Rectal smooth muscle tissue (tissue), 1 donor: ENCODE measurements around the gene CSTF1.
A peak's percentile ranks its signal among the peaks of the same experiment; 100 is the strongest.
"Not testable (repeated sequence)": the region's sequence is repeated elsewhere in the genome, so short reads cannot be mapped to it uniquely, and the experiment has no call there.

ENCODE experiments used
- H3K27ac ChIP-seq: one replicate; pipeline ENCODE4 v1.7.0; 2013; ENCODE audit warnings: low read depth, low read length, inconsistent platforms
- H3K27me3 ChIP-seq: one replicate; pipeline ENCODE4 v1.7.0; 2013; ENCODE audit warnings: low read length; ENCODE audit not compliant: control insufficient read depth, insufficient read depth
- H3K36me3 ChIP-seq: one replicate; pipeline ENCODE4 v1.7.0; 2013; ENCODE audit warnings: low read length; ENCODE audit not compliant: control insufficient read depth, insufficient read depth
- H3K4me1 ChIP-seq: one replicate; pipeline ENCODE4 v1.7.0; 2013; ENCODE audit warnings: low read length; ENCODE audit not compliant: control insufficient read depth, insufficient read depth
- H3K4me3 ChIP-seq: one replicate; pipeline ENCODE4 v1.7.0; 2013; ENCODE audit warnings: low read length
- H3K9ac ChIP-seq: one replicate; pipeline ENCODE4 v1.7.0; 2013; ENCODE audit warnings: low read length

The CSTF1 gene

GRCh38 chr20:56378386-56378785 lies 14.1 kb upstream of the CSTF1 start:
- peaks cover 2% of the 10 kb centered on the region for H3K36me3 ChIP-seq
- no peaks in the 10 kb centered on the region for H3K4me1 ChIP-seq
- H3K9ac ChIP-seq, result no peak overlapping the region
- no peaks in the 10 kb centered on the region for H3K27me3 ChIP-seq
- H3K27ac ChIP-seq, result no peak overlapping the region
- H3K4me3 ChIP-seq, result no peak overlapping the region

DNA sequence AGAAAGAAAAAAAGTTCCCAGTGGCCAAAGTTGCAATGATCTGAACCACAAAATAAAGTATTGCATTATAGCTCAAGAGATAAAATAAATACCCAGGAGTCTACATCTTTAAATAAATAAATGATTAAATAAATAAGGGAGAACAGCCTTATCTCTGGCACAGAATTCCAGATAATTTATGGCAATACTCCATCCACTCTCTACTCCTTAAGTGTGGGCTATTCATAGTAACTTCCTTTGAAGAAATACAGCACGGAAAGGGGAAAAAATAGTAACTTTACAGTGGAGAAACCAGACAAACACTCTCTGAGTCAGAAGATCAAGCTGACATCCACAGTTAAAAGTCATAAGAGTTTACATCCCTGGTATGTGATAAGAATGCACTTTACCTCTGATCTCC lies 12.1 kb upstream of the CSTF1 start:
- H3K4me1 ChIP-seq, result no peaks in the 10 kb centered on the region
- no peak overlapping the region for H3K4me3 ChIP-seq
- H3K27me3 ChIP-seq, result no peaks in the 10 kb centered on the region
- H3K27ac ChIP-seq, result no peak overlapping the region
- peaks cover 2% of the 10 kb centered on the region for H3K36me3 ChIP-seq
- no peak overlapping the region for H3K9ac ChIP-seq

DNA sequence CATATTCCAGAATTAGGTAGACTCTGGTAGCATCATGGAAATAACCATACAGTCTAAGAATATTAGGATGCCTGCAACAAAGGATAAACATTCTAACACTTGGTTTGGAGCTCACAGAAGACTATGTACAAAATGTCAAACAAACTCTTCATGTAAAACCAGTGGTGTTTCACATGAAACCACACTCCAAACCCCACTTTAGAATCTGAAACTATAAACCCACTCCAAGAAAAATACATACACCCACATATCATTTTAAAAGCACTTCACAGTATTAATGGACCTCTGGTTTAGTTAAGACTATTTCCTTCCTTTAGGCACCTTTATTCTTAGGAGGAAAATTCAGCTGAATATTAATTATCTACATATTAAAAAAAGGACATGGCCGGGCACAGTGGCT lies 10.9 kb upstream of the CSTF1 start:
- H3K36me3 ChIP-seq, result peaks cover 2% of the 10 kb centered on the region
- H3K9ac ChIP-seq, result no peak overlapping the region
- no peak overlapping the region for H3K27ac ChIP-seq
- no peak overlapping the region for H3K4me3 ChIP-seq
- H3K4me1 ChIP-seq, result no peaks in the 10 kb centered on the region
- H3K27me3 ChIP-seq, result no peaks in the 10 kb centered on the region

- no peak overlapping the region for H3K9ac ChIP-seq
- no peaks in the 10 kb centered on the region for H3K4me1 ChIP-seq
- H3K27me3 ChIP-seq, result no peaks in the 10 kb centered on the region
- peaks cover 2% of the 10 kb centered on the region for H3K36me3 ChIP-seq
- H3K27ac ChIP-seq, result no peak overlapping the region
- H3K4me3 ChIP-seq, result no peak overlapping the region
Observed at GRCh38 chr20:56382696-56383095, 9.7 kb upstream of the CSTF1 start.

- no peaks in the 10 kb centered on the region for H3K27me3 ChIP-seq
- H3K4me3 ChIP-seq, result no peak overlapping the region
- H3K9ac ChIP-seq, result no peak overlapping the region
- peaks cover 2% of the 10 kb centered on the region for H3K36me3 ChIP-seq
- no peaks in the 10 kb centered on the region for H3K4me1 ChIP-seq
- H3K27ac ChIP-seq, result no peak overlapping the region
Observed at GRCh38 chr20:56383334-56383733, 9.1 kb upstream of the CSTF1 start.

GRCh38 chr20:56385130-56385529 lies 7.3 kb upstream of the CSTF1 start:
- Histone ChIP-seq H3K27ac (no peak overlapping the region), H3K4me3 (no peak overlapping the region), H3K4me1 (no peaks in the 10 kb centered on the region), H3K36me3 (peaks cover 2% of the 10 kb centered on the region), H3K27me3 (no peaks in the 10 kb centered on the region), H3K9ac (no peak overlapping the region)

GRCh38 chr20:56386219-56386618 lies 6.2 kb upstream of the CSTF1 start:
- H3K4me1 ChIP-seq, result no peaks in the 10 kb centered on the region
- H3K27me3 ChIP-seq, result no peaks in the 10 kb centered on the region
- no peak overlapping the region for H3K4me3 ChIP-seq
- no peak overlapping the region for H3K27ac ChIP-seq
- H3K9ac ChIP-seq, result no peak overlapping the region
- peaks cover 2% of the 10 kb centered on the region for H3K36me3 ChIP-seq

DNA sequence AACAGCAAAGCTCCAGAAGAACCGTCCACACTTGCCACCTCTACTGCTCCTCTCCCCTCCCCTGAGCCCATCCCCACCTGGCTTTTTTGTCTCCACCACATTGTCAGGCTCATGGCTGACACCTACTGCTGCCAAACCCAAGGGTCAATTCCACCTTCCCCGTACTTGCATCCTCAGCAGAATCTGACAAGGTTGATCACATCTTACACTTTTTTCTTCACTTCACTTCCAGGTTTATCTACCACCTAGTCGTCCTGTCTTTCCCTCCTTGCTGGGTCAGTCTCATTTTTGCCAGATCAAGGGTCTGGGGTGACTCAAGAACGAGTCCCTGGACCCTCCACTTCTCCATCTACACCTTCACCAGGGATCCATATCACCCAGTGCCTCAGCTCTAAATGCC lies 3.6 kb upstream of the CSTF1 start:
- Histone ChIP-seq H3K36me3 (no peaks in the 10 kb centered on the region), H3K27ac (no peak overlapping the region), H3K4me1 (peaks cover 4% of the 10 kb centered on the region), H3K4me3 (no peak overlapping the region), H3K9ac (no peak overlapping the region), H3K27me3 (no peaks in the 10 kb centered on the region)

GRCh38 chr20:56389807-56390206 lies 2.6 kb upstream of the CSTF1 start:
- Histone ChIP-seq H3K27me3 (no peaks in the 10 kb centered on the region), H3K36me3 (no peaks in the 10 kb centered on the region), H3K27ac (no peak overlapping the region), H3K9ac (no peak overlapping the region), H3K4me3 (no peak overlapping the region), H3K4me1 (peaks cover 5% of the 10 kb centered on the region)

- not testable (repeated sequence) for H3K4me1 ChIP-seq, H3K27ac ChIP-seq, H3K27me3 ChIP-seq, H3K9ac ChIP-seq, H3K4me3 ChIP-seq, H3K36me3 ChIP-seq
Observed at GRCh38 chr20:56390396-56390795, 2.0 kb upstream of the CSTF1 start.

DNA sequence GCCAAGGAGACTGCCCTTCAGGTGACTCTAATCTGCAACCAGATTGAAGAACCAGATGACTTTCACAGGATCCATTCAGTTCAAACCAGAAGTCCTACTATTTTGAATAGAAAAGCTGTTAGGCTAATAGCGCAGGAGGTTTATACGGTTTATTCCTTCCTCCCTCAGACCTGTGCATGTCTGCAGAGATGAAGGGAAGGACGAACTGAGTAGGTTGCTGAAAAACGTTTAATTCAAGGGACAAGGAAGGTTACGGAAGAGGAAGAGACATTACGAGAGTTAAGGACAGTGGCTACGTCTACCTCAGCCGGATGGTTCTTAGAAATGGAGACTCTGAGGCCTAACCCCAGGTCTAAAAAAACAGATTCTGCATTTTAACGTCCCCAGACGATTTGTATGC lies 1.4 kb upstream of the CSTF1 start:
- Histone ChIP-seq H3K27ac (no peak overlapping the region), H3K27me3 (no peaks in the 10 kb centered on the region), H3K36me3 (peaks cover 5% of the 10 kb centered on the region), H3K4me3 (peak overlapping the region; percentile 87), H3K4me1 (peaks cover 5% of the 10 kb centered on the region), H3K9ac (no peak overlapping the region)

DNA sequence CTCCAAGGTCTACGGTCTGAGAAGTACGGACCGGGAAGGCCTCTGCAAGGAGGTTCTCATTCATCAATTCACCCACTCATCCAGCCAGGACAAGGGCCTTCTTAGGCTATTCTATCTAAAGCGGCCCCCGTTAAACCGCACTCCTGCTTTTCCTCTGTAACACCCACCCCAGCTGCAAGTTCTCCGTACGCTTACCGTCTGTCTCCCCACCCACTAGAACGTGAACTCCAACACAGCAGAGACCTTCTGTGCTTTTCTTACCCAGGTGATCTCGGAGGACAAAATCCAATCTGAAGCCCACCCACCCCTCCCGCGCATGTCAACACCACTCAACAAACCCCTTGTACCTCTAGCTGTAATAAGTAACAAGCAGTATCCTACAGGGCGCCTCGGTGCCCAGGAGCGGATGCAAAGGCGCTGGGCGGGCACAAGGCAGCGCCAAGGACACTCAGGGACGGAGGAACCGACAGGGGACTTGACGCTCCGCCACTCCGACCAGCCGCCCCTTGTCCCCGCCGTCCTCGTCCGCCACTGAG lies 781 bp upstream of the CSTF1 start:
- Histone ChIP-seq H3K4me1 (peaks cover 5% of the 10 kb centered on the region), H3K9ac (no peak overlapping the region), H3K36me3 (peaks cover 5% of the 10 kb centered on the region), H3K4me3 (peak overlapping the region; percentile 87), H3K27ac (peak overlapping the region; percentile 95), H3K27me3 (no peaks in the 10 kb centered on the region)

GRCh38 chr20:56392881-56393482 lies 537 bp downstream of the CSTF1 start:
- peaks cover 5% of the 10 kb centered on the region for H3K4me1 ChIP-seq
- H3K27me3 ChIP-seq, result no peaks in the 10 kb centered on the region
- peak overlapping the region; percentile 100 for H3K4me3 ChIP-seq
- peaks cover 16% of the 10 kb centered on the region for H3K36me3 ChIP-seq
- peak overlapping the region; percentile 95 for H3K9ac ChIP-seq
- peak overlapping the region; percentile 95 for H3K27ac ChIP-seq
